GM12891 (cell line): ENCODE measurements around the gene LCMT1.
"Not testable (repeated sequence)": the region's sequence is repeated elsewhere in the genome, so short reads cannot be mapped to it uniquely, and the experiment has no call there.

Experiments
- PAX5 ChIP-seq: IDR thresholded peaks from 2 replicates; pipeline ENCODE4 v1.6.1; 2011; ENCODE audit warnings: low read length, moderate library complexity, mild to moderate bottlenecking; ENCODE audit not compliant: insufficient read depth, severe bottlenecking
- POLR2A ChIP-seq: IDR thresholded peaks from 2 replicates; pipeline ENCODE4 v1.6.1; 2011; ENCODE audit warnings: low read depth, low read length, control low read depth
- POLR2AphosphoS5 ChIP-seq: IDR thresholded peaks from 2 replicates; pipeline ENCODE4 v1.6.1; 2011; ENCODE audit warnings: low read depth, low read length, control low read depth
- POU2F2 ChIP-seq: IDR thresholded peaks from 2 replicates; pipeline ENCODE4 v1.6.1; 2011; ENCODE audit warnings: low read depth, mild to moderate bottlenecking, control low read depth, low read length, moderate library complexity
- SPI1 ChIP-seq: IDR thresholded peaks from 2 replicates; pipeline ENCODE4 v1.6.1; 2011; ENCODE audit warnings: low read depth, low read length, control low read depth
- TAF1 ChIP-seq: IDR thresholded peaks from 2 replicates; pipeline ENCODE4 v1.6.1; 2011; ENCODE audit warnings: low read depth, low read length, control low read depth

DNA sequence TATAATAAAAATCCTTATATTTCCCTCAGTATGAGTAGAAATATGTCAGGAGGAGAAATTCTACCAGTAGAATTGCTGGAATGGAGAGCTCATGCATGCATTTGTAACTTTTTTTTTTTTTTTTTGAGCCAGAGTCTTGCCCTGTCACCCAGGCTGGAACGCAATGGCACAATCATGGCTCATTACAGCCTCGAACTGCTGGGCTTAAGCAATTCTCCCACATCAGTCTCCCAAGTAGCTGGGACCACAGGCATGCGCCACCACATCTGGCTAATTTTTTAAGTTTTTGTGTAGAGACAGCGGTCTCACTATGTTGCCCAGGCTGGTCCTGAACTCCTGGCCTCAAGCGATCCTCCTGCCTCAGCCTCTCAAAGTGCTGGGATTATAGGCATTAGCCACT lies 21.2 kb downstream of the LCMT1 start:
- not testable (repeated sequence) for TF ChIP-seq POLR2A, POLR2AphosphoS5, TAF1, SPI1, POU2F2, PAX5
